Measurements from ENCODE around the gene TTC39C. TPM values are rescaled to one million over a fixed set of nuclear protein-coding genes. Genes with fewer than 3 reads are reported as not detected.
"Not testable (repeated sequence)": the region's sequence is repeated elsewhere in the genome, so short reads cannot be mapped to it uniquely, and the experiment has no call there.

Gene TTC39C
- total RNA-seq, 3 donors from 2014 or later, result 8.1 to 14.6 (median 13.2) TPM

GRCh38 chr18:24136967-24137373, 122.4 kb downstream of the TTC39C start:
- TF ChIP-seq, protein P1, sequence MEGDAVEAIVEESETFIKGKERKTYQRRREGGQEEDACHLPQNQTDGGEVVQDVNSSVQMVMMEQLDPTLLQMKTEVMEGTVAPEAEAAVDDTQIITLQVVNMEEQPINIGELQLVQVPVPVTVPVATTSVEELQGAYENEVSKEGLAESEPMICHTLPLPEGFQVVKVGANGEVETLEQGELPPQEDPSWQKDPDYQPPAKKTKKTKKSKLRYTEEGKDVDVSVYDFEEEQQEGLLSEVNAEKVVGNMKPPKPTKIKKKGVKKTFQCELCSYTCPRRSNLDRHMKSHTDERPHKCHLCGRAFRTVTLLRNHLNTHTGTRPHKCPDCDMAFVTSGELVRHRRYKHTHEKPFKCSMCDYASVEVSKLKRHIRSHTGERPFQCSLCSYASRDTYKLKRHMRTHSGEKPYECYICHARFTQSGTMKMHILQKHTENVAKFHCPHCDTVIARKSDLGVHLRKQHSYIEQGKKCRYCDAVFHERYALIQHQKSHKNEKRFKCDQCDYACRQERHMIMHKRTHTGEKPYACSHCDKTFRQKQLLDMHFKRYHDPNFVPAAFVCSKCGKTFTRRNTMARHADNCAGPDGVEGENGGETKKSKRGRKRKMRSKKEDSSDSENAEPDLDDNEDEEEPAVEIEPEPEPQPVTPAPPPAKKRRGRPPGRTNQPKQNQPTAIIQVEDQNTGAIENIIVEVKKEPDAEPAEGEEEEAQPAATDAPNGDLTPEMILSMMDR (IDR thresholded peaks at IDR 0.05), result no peak
- ATAC-seq, result no peak
- Histone ChIP-seq H3K4me1 (ENCODE audit: low read depth) (no peaks in the 10 kb centered on the region), H3K9me3 (no peaks in the 10 kb centered on the region), H3K4me3 (no peak overlapping the region), H3K36me3 (ENCODE audit: low read depth) (no peaks in the 10 kb centered on the region)
- intact Hi-C loops (cut with DNase I, micrococcal nuclease), result no loop called here
- no peak for DNase-seq

DNA sequence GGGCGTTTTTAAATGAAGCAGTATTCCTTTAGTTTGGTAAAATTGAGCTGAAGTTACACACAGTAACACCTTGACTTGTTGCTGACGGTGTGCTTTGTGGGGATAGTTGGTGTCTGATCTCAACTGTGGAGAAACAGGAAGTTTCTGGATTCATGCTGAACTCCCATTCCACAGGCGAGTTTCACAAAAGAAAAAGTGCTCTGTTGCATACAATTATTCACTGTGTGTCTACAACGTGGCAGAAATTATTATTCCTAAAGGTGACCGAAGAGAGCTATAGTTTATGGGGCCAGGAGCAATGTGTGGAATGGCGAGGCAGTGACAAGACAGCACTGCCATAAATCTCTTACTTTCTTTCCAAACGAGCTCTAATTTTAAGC, 123.8 kb downstream of the TTC39C start:
- H3K9me3 ChIP-seq, result no peaks in the 10 kb centered on the region
- no peaks in the 10 kb centered on the region for H3K4me1 ChIP-seq (ENCODE audit: low read depth)
- DNase-seq, result no peak
- no peak overlapping the region for H3K4me3 ChIP-seq
- peak; percentile 52 for ATAC-seq
- TF ChIP-seq, protein P1 (IDR thresholded peaks at IDR 0.05), result no peak
- no peaks in the 10 kb centered on the region for H3K36me3 ChIP-seq (ENCODE audit: low read depth)
- intact Hi-C loops (cut with DNase I, micrococcal nuclease), result no loop called here

DNA sequence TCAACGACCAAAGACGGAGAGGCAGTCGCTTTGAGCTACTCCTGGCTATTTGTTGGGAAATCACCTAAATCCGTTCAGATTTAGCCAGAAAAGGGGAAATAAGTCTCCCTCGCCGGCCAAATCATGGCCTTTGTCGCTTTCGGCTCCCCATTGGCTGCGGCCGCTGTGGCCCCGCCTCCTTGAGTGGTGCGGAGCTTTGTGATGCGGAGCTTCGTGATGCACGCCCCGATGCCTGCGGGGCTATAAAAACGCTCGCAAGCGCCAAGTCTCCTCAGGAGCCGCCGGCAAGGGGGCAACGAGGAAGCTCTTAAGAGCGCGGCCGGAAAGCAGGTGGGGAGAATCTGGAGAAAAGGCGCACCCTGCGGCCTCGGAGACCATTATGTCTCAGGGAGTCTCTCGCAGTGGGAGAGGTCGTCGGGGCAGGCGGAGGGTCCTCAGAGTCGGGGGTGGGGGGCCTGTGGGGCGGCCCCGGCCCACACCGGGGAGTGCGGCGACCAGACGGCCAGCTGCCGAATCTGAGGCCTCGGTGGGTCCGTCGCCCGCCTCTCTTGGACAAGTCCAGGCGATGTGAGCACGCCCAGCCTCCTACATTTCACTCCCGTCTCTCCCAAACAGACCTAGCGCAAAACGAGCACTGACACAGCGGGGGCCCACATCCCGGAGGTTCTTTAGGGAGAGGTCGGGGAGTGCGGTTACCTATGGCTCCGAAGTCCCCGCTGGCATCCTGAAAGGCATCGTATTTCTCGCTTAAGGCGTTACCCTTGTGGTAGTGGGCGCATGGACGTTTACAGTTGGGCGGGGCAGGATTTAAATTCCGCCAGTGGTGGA, 124.4 kb downstream of the TTC39C start, which contains the start of gene CABYR:
Gene CABYR, plus strand, starts transcription at position 274 of the 828 bp plus-strand sequence. CDS start 4,053 bp downstream, outside the sequence.
- intact Hi-C loops (cut with DNase I, micrococcal nuclease), result no loop called here
- peak; percentile 78 to 82 (median 78) for DNase-seq

GRCh38 chr18:24140697-24141096, 126.1 kb downstream of the TTC39C start:
- TF ChIP-seq, protein P1 (IDR thresholded peaks at IDR 0.05), result no peak
- Histone ChIP-seq H3K9me3 (no peaks in the 10 kb centered on the region), H3K36me3 (ENCODE audit: low read depth) (no peaks in the 10 kb centered on the region), H3K4me1 (ENCODE audit: low read depth) (no peaks in the 10 kb centered on the region), H3K4me3 (no peak overlapping the region)
- ATAC-seq (no peak), DNase-seq (no peak)
- intact Hi-C loops (cut with DNase I, micrococcal nuclease), result no loop called here

More for the DNA sequence above, 124.4 kb downstream of the TTC39C start, which contains the start of gene CABYR:
- TF ChIP-seq, protein P1 (IDR thresholded peaks at IDR 0.05), result no peak
- no peaks in the 10 kb centered on the region for H3K9me3 ChIP-seq
- no peaks in the 10 kb centered on the region for H3K36me3 ChIP-seq (ENCODE audit: low read depth)
- peak; percentile 93 for ATAC-seq
- no peak within 1 kb of the TSS for H3K4me3 ChIP-seq
- no peaks in the 10 kb centered on the region for H3K4me1 ChIP-seq (ENCODE audit: low read depth)

- no peak for DNase-seq
- TF ChIP-seq, protein P1 (IDR thresholded peaks at IDR 0.05), result no peak
- Histone ChIP-seq H3K36me3 (ENCODE audit: low read depth) (no peaks in the 10 kb centered on the region), H3K4me3 (no peak overlapping the region), H3K4me1 (ENCODE audit: low read depth) (no peaks in the 10 kb centered on the region), H3K9me3 (no peaks in the 10 kb centered on the region)
- intact Hi-C loops (cut with DNase I, micrococcal nuclease), result no loop called here
- no peak for ATAC-seq
Observed at GRCh38 chr18:24142376-24142775, 127.8 kb downstream of the TTC39C start.

GRCh38 chr18:24149591-24149990, 135.0 kb downstream of the TTC39C start:
- intact Hi-C loops (cut with DNase I, micrococcal nuclease); DNase-seq; H3K9me3 ChIP-seq; ATAC-seq; H3K4me3 ChIP-seq; H3K4me1 ChIP-seq (ENCODE audit: low read depth); H3K36me3 ChIP-seq (ENCODE audit: low read depth): not testable (repeated sequence)

Measured in mucosa of descending colon (tissue), 3 donors.